Kidney (tissue), 14 donors: ENCODE measurements around the gene GREM2. TPM values are rescaled to one million over a fixed set of nuclear protein-coding genes. Genes with fewer than 3 reads are reported as not detected.

ENCODE experiments used
- DNase-seq, 5 donors: peaks; one replicate each; pipeline ENCODE4 v3.0.0-alpha.2; 2013 to 2020
- FAIRE-seq: peaks from 2 replicates; lab custom pipeline; 2012; peaks lifted over from hg19 to GRCh38; lab: Jason Lieb, UNC
- H3K27ac ChIP-seq, 2 donors: one replicate each; pipeline ENCODE4 v1.7.0; 2013; ENCODE audit warnings: low read depth in 2 of 2, low read length in 2 of 2, inconsistent platforms in 1 of 2
- H3K27me3 ChIP-seq: one replicate; pipeline ENCODE4 v1.7.1; 2013; ENCODE audit warnings: low read length, inconsistent platforms; ENCODE audit not compliant: control insufficient read depth, insufficient read depth
- H3K36me3 ChIP-seq, 3 donors: one replicate each; pipeline versions ENCODE4 v1.7.0 to v1.7.1; 2013; ENCODE audit warnings: low read length in 3 of 3, control low read depth in 1 of 3, inconsistent platforms in 1 of 3; ENCODE audit not compliant: insufficient read depth in 3 of 3, control insufficient read depth in 2 of 3
- H3K4me1 ChIP-seq, 3 donors: one replicate each; pipeline versions ENCODE4 v1.7.0 to v1.7.1; 2013; ENCODE audit warnings: low read length in 3 of 3, inconsistent platforms in 1 of 3, low read depth in 1 of 3; ENCODE audit not compliant: control insufficient read depth in 2 of 3, insufficient read depth in 2 of 3
- H3K4me3 ChIP-seq, 3 donors: one replicate each; pipeline versions ENCODE4 v1.7.0 to v1.8.1; 2013; ENCODE audit warnings: low read length in 3 of 3, control low read depth in 1 of 3, inconsistent platforms in 1 of 3
- H3K9ac ChIP-seq, 3 donors: one replicate each; pipeline versions ENCODE4 v1.7.0 to v1.7.1; 2013; ENCODE audit warnings: low read length in 3 of 3, control low read depth in 1 of 3, inconsistent platforms in 1 of 3
- H3K9me3 ChIP-seq, 3 donors: one replicate each; pipeline versions ENCODE4 v1.7.0 to v1.7.1; 2013; ENCODE audit warnings: low read length in 3 of 3, control low read depth in 1 of 3, inconsistent platforms in 1 of 3; ENCODE audit not compliant: control insufficient read depth in 2 of 3, insufficient read depth in 1 of 3
- intact Hi-C: fragments of 100-400 bp; cut with DNase I; formaldehyde crosslinking; loops from one replicate; pipeline ENCODE4 v1.11.1; 2022
- polyA plus RNA-seq: library from polyadenylated mRNA; stranded (reverse); fragments of 350-450 nt; fragmentation: Illumina TruSeq; extraction: RNeasy Lipid Tissue Mini Kit (QIAGEN cat#74804); gene quantifications from one replicate; pipeline ENCODE4 v1.2.3, GENCODE V29; 2014; ENCODE audit warnings: low read depth, low replicate concordance; ENCODE audit not compliant: insufficient read depth
- total RNA-seq: library from RNA; stranded (reverse); fragmentation: NEBNext Ultra II Directional; extraction: Animal tissue kit (Norgen Biotek cat#: 25700); gene quantifications from one replicate; pipeline ENCODE4 v1.2.1, GENCODE V29; 2021
- TF ChIP-seq, protein P1 (sequence below): IDR thresholded peaks from 3 replicates; pipeline ENCODE4 v1.5.1; 2012; ENCODE audit warnings: mild to moderate bottlenecking, moderate library complexity, borderline replicate concordance; ENCODE audit not compliant: insufficient read depth; ENCODE audit errors: extremely low read depth
- donor health status: control.
- donor health status: control.
- donor health status: control.
- donor health status: control.
- donor health status: control.
- donor health status: DM: yes; HTN: yes; CAD: no.
- donor health status: Normal renal cell carcinoma (clear cell type).

The GREM2 gene
- total and polyA plus RNA-seq, 2 donors from 2014 or later = 0.34 to 0.50 TPM

DNA sequence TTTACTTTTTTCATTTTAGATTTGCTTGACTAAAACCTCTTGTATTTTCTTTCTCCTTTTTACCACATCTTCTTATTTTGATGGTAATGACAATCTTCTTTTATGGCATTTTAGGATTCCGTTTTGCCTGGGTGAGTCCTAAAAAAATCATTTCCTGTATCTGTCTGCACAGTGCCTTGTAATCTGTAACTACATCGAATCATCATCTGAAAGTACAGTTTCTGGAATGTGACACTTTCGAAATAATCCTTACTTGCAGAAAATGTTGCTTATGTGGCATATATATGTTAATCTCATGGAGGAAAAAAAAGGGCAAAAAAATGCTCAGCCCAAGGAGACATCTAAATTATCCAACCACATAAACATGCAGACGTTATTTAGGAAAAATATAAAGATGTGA is 29.0 kb downstream of the GREM2 start:
- H3K4me3 ChIP-seq = no peak overlapping the region
- intact Hi-C loops = no loop called here
- H3K4me1 ChIP-seq = no peaks in the 10 kb centered on the region
- no peak overlapping the region for H3K27ac ChIP-seq
- FAIRE-seq (no peak), DNase-seq (no peak)
- no peaks in the 10 kb centered on the region for H3K27me3 ChIP-seq
- H3K36me3 ChIP-seq = no peaks in the 10 kb centered on the region
- no peaks in the 10 kb centered on the region for H3K9me3 ChIP-seq
- TF ChIP-seq, protein P1, sequence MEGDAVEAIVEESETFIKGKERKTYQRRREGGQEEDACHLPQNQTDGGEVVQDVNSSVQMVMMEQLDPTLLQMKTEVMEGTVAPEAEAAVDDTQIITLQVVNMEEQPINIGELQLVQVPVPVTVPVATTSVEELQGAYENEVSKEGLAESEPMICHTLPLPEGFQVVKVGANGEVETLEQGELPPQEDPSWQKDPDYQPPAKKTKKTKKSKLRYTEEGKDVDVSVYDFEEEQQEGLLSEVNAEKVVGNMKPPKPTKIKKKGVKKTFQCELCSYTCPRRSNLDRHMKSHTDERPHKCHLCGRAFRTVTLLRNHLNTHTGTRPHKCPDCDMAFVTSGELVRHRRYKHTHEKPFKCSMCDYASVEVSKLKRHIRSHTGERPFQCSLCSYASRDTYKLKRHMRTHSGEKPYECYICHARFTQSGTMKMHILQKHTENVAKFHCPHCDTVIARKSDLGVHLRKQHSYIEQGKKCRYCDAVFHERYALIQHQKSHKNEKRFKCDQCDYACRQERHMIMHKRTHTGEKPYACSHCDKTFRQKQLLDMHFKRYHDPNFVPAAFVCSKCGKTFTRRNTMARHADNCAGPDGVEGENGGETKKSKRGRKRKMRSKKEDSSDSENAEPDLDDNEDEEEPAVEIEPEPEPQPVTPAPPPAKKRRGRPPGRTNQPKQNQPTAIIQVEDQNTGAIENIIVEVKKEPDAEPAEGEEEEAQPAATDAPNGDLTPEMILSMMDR = no peak
- no peak overlapping the region for H3K9ac ChIP-seq

DNA sequence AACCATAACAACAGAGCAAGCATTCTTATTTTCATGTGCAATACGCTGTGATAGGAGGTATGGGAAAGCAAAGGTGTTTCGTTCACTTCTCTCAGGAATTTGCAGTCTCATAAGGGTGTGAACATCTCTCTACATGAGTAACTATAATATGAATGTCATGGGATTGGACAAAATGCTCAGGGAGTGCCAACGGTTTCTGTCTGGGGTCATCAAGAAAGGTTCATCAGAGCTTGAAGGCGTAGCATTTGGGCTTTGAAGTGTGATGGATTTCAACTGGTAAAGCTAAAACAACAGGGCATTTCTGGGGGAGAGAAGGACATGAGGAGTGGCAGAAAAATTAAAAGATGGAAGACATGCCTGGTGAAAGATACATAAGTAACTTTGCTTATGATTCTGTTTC is 32.4 kb downstream of the GREM2 start:
- H3K9ac ChIP-seq = no peak overlapping the region
- FAIRE-seq (no peak), DNase-seq (peak in 1 of 5 donors; percentile 17)
- TF ChIP-seq, protein P1 = no peak
- no peaks in the 10 kb centered on the region for H3K9me3 ChIP-seq
- intact Hi-C loops = no loop called here
- no peaks in the 10 kb centered on the region for H3K27me3 ChIP-seq
- H3K27ac ChIP-seq = no peak overlapping the region
- H3K4me1 ChIP-seq = no peaks in the 10 kb centered on the region
- H3K4me3 ChIP-seq = no peak overlapping the region
- no peaks in the 10 kb centered on the region for H3K36me3 ChIP-seq

DNA sequence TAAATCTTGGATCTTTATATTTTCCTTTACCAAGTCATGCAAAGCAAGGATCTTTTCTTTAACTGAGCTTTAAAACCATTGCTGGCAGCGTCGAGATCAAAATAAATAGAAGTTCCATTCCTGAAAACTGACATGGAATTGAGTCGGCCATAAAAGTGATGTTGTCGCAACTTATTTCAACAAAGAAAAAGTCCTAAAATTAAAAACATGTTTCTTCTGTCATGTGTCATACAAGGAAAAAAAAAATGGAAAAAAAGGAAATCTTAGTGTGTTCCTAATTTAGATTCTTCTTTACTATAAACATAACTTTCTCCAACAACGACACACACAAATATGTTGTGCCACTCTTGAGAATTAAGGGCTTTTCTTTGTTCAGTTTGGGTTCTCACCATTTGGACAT is 34.9 kb downstream of the GREM2 start:
- Histone ChIP-seq H3K9ac (no peak overlapping the region), H3K4me3 (no peak overlapping the region), H3K36me3 (no peaks in the 10 kb centered on the region), H3K27me3 (no peaks in the 10 kb centered on the region), H3K27ac (no peak overlapping the region), H3K9me3 (no peaks in the 10 kb centered on the region), H3K4me1 (no peaks in the 10 kb centered on the region)
- FAIRE-seq (no peak), DNase-seq (no peak)
- TF ChIP-seq, protein P1 = no peak
- intact Hi-C loops = no loop called here
